C4-2B (cell line): ENCODE data around the gene PRMT3.
"Not testable (repeated sequence)": the region's sequence is repeated elsewhere in the genome, so short reads cannot be mapped to it uniquely, and the experiment has no call there.

Experiments
- H3K27ac ChIP-seq: fragments of 450-650 bp; 2 replicates; pipeline ENCODE4 v1.5.1; 2017
- ZFX ChIP-seq: fragments of 450-650 bp; IDR thresholded peaks from 2 replicates; pipeline ENCODE4 v1.6.1; 2017
- TF ChIP-seq, protein P1 (sequence below): fragments of 450-650 bp; conservative IDR thresholded peaks from 2 replicates; pipeline ENCODE4 v1.5.1; 2017; ENCODE audit warnings: mild to moderate bottlenecking

PRMT3 gene

DNA sequence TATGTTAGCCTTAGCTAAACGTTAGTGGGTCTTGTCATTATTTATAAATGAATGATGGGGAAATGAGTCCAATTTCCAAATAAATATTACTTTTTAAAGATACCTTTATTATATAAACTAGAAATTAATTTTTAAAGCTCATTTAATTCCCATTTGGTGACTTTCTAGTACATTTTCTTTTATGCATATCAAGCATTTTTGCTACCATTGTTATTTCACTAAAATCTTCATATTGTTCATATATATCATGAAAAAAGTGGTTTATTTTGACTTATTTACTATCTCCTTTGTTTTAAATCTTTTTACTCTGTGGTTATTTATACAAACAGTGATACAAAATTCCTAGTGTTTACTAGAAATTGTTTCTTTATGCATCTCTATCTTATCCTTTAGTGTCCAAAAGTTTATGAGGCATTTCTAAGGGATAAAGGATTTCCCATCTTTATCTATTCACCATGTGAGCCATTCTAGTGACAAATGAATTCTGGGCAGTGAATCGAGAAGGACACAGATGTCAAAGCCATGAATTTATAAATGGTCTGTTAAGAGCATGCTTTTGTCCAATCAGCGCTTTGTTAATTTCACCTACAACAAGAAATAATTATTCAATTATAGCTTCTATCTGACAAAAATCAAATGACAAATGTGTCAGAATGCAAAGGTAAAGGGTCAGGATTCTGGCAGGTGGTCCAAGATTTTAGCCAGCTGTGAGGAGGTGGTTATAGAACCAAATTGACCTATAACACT is 70.6 kb downstream of the PRMT3 start:
- no peak for TF ChIP-seq ZFX
- TF ChIP-seq, protein P1, sequence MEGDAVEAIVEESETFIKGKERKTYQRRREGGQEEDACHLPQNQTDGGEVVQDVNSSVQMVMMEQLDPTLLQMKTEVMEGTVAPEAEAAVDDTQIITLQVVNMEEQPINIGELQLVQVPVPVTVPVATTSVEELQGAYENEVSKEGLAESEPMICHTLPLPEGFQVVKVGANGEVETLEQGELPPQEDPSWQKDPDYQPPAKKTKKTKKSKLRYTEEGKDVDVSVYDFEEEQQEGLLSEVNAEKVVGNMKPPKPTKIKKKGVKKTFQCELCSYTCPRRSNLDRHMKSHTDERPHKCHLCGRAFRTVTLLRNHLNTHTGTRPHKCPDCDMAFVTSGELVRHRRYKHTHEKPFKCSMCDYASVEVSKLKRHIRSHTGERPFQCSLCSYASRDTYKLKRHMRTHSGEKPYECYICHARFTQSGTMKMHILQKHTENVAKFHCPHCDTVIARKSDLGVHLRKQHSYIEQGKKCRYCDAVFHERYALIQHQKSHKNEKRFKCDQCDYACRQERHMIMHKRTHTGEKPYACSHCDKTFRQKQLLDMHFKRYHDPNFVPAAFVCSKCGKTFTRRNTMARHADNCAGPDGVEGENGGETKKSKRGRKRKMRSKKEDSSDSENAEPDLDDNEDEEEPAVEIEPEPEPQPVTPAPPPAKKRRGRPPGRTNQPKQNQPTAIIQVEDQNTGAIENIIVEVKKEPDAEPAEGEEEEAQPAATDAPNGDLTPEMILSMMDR: no peak
- no peak overlapping the region for H3K27ac ChIP-seq

- H3K27ac ChIP-seq: no peak overlapping the region
- no peak for TF ChIP-seq ZFX
- TF ChIP-seq, protein P1: no peak
Observed at GRCh38 chr11:20458905-20459632, 71.6 kb downstream of the PRMT3 start.

DNA sequence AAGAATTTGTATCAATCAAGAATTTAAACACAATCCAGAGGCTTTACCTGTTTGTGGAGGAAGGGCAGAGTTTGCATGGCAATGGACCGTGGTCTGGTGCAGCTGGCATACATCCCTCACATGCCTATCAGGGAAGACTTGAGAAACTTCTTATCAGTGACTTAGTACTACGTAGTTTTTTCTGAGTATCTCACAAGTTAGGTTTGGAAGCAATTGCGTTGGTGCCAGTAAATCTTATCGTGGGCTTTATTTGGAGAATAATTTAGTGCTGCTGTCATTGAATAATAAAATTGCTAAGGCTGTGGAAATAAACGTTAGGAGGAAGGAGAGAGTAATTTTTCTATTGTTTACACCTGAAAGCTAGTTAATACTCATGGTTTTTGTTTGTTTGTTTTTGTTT is 72.3 kb downstream of the PRMT3 start:
- no peak overlapping the region for H3K27ac ChIP-seq
- no peak for TF ChIP-seq ZFX
- TF ChIP-seq, protein P1: no peak

DNA sequence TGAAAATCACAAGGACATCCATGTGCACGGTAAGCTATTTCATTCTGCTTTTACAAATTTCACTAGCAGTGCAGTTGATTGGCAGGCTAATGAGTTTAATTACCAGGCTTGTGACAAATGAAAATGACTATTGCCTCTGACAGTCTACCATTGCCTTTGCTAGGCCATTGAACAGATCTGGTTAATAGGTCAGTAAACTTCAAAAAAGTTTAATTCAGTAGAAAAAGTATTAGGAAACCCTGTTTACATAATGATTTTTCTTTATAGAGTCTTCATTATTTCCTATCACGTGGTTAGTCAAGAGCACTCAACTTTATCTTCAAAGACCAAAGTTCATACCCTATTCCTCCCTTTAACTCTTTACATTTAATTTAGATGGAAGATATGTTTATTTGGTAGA is 77.0 kb downstream of the PRMT3 start:
- no peak overlapping the region for H3K27ac ChIP-seq
- no peak for TF ChIP-seq ZFX
- TF ChIP-seq, protein P1: no peak

DNA sequence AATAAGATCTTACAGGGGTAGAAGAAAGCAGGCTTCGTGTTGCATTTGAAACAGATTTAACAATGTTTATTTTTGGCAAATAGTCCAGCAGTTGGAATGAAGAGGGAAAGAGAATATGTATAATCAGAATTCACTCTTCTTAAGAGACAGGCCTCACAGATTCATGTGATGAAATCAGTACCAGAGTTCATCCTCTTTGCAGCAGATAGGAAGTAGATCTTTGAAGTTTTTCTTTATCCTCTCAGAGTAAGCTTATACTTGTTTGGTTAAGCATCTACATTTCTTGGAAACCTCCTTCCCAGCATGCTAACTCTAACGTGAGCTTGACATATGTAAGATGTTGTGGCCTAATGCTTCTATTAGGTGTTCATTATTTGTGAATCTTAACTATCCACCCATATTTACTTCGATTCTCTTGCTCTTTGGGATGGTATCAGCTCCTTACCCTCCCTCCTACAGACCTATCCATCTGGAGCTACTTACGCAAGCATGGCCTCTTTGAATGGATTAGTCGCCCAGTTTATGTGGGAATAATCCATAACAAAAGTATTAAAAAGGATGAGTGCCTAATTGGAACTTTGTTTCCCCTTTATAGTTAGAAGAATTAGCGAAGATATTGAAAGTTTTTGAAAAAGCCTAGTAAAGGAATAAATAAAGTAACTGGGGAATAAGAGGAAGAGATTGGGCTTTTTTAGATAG is 80.1 kb downstream of the PRMT3 start:
- TF ChIP-seq, protein P1: no peak
- TF ChIP-seq ZFX: no peak
- no peak overlapping the region for H3K27ac ChIP-seq

- TF ChIP-seq, protein P1: no peak
- TF ChIP-seq ZFX: no peak
- no peak overlapping the region for H3K27ac ChIP-seq
Observed at GRCh38 chr11:20470348-20470747, 82.8 kb downstream of the PRMT3 start.

DNA sequence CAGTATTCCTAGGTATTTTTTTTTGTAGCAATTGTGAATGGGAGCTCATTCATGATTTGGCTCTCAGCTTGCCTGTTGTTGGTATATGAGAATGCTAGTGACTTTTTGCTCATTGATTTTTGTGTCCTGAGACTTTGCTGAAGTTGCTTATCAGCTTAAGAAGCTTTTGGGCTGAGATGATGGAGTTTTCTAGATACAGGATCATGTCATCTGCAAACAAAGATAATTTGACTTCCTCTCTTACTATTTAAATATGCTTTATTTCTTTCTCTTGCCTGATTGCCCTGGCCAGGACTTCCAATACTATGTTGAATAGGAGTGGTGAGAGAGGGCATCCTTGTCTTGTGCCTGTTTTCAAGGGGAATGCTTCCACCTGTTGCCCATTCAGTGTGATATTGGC is 84.4 kb downstream of the PRMT3 start:
- not testable (repeated sequence) for H3K27ac ChIP-seq
